ENCODE results near the gene LTBP3.

The LTBP3 gene

GRCh38 chr11:65558002-65558929, at the start of gene LTBP3:
LTBP3 (minus strand) TSS chr11:65558359; CDS start chr11:65557959, 400 bp downstream.
- in situ Hi-C loops (cut with HindIII; ENCODE audit: low sequenced_read_pairs) = loop anchor here (5.0 kb wide), 1 partner anchor 79 kb away; the partner anchor contains the start of gene SIPA1

GRCh38 chr11:65606876-65607613, 48.9 kb upstream of the LTBP3 start:
- in situ Hi-C loops (cut with HindIII; ENCODE audit: low sequenced_read_pairs) = no loop called here

- in situ Hi-C loops (cut with HindIII; ENCODE audit: low sequenced_read_pairs) = loop anchor here (5.0 kb wide), 2 partner anchors 37 to 62 kb away; no protein-coding TSS in a partner anchor
Measured at GRCh38 chr11:65604258-65604657, 46.1 kb upstream of the LTBP3 start.

- in situ Hi-C loops (cut with HindIII; ENCODE audit: low sequenced_read_pairs) = loop anchor here (5.0 kb wide), 2 partner anchors 33 to 58 kb away; no protein-coding TSS in a partner anchor
Measured at GRCh38 chr11:65599955-65600246, 41.7 kb upstream of the LTBP3 start.

- in situ Hi-C loops (cut with HindIII; ENCODE audit: low sequenced_read_pairs) = no loop called here
Measured at GRCh38 chr11:65599216-65599954, 41.2 kb upstream of the LTBP3 start.

- in situ Hi-C loops (cut with HindIII; ENCODE audit: low sequenced_read_pairs) = no loop called here
Measured at GRCh38 chr11:65598258-65598699, 40.1 kb upstream of the LTBP3 start.

GRCh38 chr11:65596520-65596919, 38.4 kb upstream of the LTBP3 start:
- in situ Hi-C loops (cut with HindIII; ENCODE audit: low sequenced_read_pairs) = no loop called here

- in situ Hi-C loops (cut with HindIII; ENCODE audit: low sequenced_read_pairs) = no loop called here
Measured at GRCh38 chr11:65595543-65596281, 37.6 kb upstream of the LTBP3 start, which contains the start of gene KCNK7. KCNK7 (minus strand) TSS chr11:65595800; CDS start chr11:65595772, 28 bp downstream.

GRCh38 chr11:65595131-65595530, 37.0 kb upstream of the LTBP3 start:
- in situ Hi-C loops (cut with HindIII; ENCODE audit: low sequenced_read_pairs) = no loop called here

GRCh38 chr11:65593518-65594414, 35.6 kb upstream of the LTBP3 start:
- in situ Hi-C loops (cut with HindIII; ENCODE audit: low sequenced_read_pairs) = no loop called here

- in situ Hi-C loops (cut with HindIII; ENCODE audit: low sequenced_read_pairs) = no loop called here
Measured at GRCh38 chr11:65592858-65593517, 34.8 kb upstream of the LTBP3 start.

GRCh38 chr11:65591939-65592857, 34.0 kb upstream of the LTBP3 start:
- in situ Hi-C loops (cut with HindIII; ENCODE audit: low sequenced_read_pairs) = no loop called here

GRCh38 chr11:65590240-65590738, 32.1 kb upstream of the LTBP3 start:
- in situ Hi-C loops (cut with HindIII; ENCODE audit: low sequenced_read_pairs) = no loop called here

GRCh38 chr11:65589444-65590239, 31.5 kb upstream of the LTBP3 start:
- in situ Hi-C loops (cut with HindIII; ENCODE audit: low sequenced_read_pairs) = no loop called here

GRCh38 chr11:65588199-65589054, 30.3 kb upstream of the LTBP3 start:
- in situ Hi-C loops (cut with HindIII; ENCODE audit: low sequenced_read_pairs) = no loop called here

- in situ Hi-C loops (cut with HindIII; ENCODE audit: low sequenced_read_pairs) = no loop called here
Measured at GRCh38 chr11:65586676-65587075, 28.5 kb upstream of the LTBP3 start.

Measured in endothelial cell of hepatic sinusoid (primary cell).